T-helper 2 cell (primary cell): ENCODE measurements around the gene SLCO3A1.

Experiments used
- DNase-seq, 5 experiments: peaks; one replicate each; pipeline versions ENCODE4 v3.0.0 to v3.0.0-alpha.2; 2012 to 2022

Gene SLCO3A1

GRCh38 chr15:91861223-91861622 is 7.7 kb downstream of the SLCO3A1 start:
- DNase-seq: no peak

- no peak for DNase-seq
Measured at GRCh38 chr15:91862891-91863504, 9.5 kb downstream of the SLCO3A1 start.

GRCh38 chr15:91863621-91864255 is 10.2 kb downstream of the SLCO3A1 start:
- no peak for DNase-seq

GRCh38 chr15:91864664-91865063 is 11.2 kb downstream of the SLCO3A1 start:
- peak in 1 of 5 experiments; percentile 48 for DNase-seq

GRCh38 chr15:91865486-91865885 is 12.0 kb downstream of the SLCO3A1 start:
- DNase-seq: no peak

GRCh38 chr15:91865950-91866349 is 12.4 kb downstream of the SLCO3A1 start:
- DNase-seq: no peak

- peak in 1 of 5 experiments; percentile 61 for DNase-seq
Measured at GRCh38 chr15:91866371-91866905, 12.9 kb downstream of the SLCO3A1 start.

- DNase-seq: no peak
Measured at GRCh38 chr15:91866971-91867372, 13.5 kb downstream of the SLCO3A1 start.

- DNase-seq: no peak
Measured at GRCh38 chr15:91867581-91868026, 14.1 kb downstream of the SLCO3A1 start.

- DNase-seq: no peak
Measured at GRCh38 chr15:91870876-91871537, 17.5 kb downstream of the SLCO3A1 start.

GRCh38 chr15:91871837-91872236 is 18.3 kb downstream of the SLCO3A1 start:
- DNase-seq: no peak

GRCh38 chr15:91872356-91873137 is 19.0 kb downstream of the SLCO3A1 start:
- DNase-seq: no peak

GRCh38 chr15:91873138-91873536 is 19.6 kb downstream of the SLCO3A1 start:
- no peak for DNase-seq

- DNase-seq: no peak
Measured at GRCh38 chr15:91874171-91874570, 20.7 kb downstream of the SLCO3A1 start.

- no peak for DNase-seq
Measured at GRCh38 chr15:91874992-91875660, 21.6 kb downstream of the SLCO3A1 start.

GRCh38 chr15:91876187-91876586 is 22.7 kb downstream of the SLCO3A1 start:
- no peak for DNase-seq

- no peak for DNase-seq
Measured at GRCh38 chr15:91878319-91878870, 24.9 kb downstream of the SLCO3A1 start.

- DNase-seq: no peak
Measured at GRCh38 chr15:91879158-91879557, 25.6 kb downstream of the SLCO3A1 start.

- no peak for DNase-seq
Measured at GRCh38 chr15:91880373-91880772, 26.9 kb downstream of the SLCO3A1 start.

GRCh38 chr15:91881569-91882297 is 28.2 kb downstream of the SLCO3A1 start:
- no peak for DNase-seq

GRCh38 chr15:91882858-91883586 is 29.5 kb downstream of the SLCO3A1 start:
- no peak for DNase-seq
